ENCODE results near the gene KCNK17.

Gene KCNK17

DNA sequence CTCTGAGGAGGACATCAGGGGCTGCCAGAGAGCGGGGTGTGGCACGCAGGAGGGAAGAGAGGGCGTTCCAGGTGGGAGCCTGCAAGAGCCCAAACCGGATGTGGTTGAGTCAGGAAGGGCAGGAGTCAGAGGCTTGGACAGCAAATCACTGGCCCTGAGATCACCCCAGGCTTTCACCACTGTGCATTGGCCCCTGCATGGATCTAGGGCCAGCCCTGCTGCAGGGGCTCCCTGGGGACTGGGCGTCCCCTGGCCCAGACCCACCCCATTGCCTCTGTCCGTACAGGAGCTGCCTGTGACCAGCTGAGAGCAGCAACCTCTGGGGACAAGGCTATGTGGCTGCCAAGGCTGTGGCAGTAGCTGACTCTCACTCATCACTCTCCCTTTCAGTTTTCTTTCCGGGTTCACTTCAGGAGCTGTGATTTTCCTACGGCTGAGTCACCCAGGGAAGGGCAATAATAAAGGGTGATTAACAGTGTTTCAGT is 33.9 kb downstream of the KCNK17 start:
- Histone ChIP-seq H3K4me2 (ENCODE audit: low read length) (peak overlapping the region; percentile 36), H3K79me2 (ENCODE audit: low read length) (no peaks in the 10 kb centered on the region), H3K27me3 (ENCODE audit: low read depth, low read length) (no peaks in the 10 kb centered on the region), H4K20me1 (ENCODE audit: insufficient read depth, low read length) (no peaks in the 10 kb centered on the region), H3K27ac (ENCODE audit: low read length) (no peak overlapping the region; the same call in 1 of the 2 replicates), H3K36me3 (replicated peaks; ENCODE audit: low read depth, low read length) (no peaks in the 10 kb centered on the region), H3K9ac (ENCODE audit: low read length) (no peak overlapping the region; the same call in 1 of the 2 replicates), H3K4me1 (ENCODE audit: low read length) (peaks cover 35% of the 10 kb centered on the region), H3K4me3 (ENCODE audit: low read length) (no peak overlapping the region), H3K9me3 (ENCODE audit: insufficient read depth, low read length) (no peaks in the 10 kb centered on the region), H2AFZ (ENCODE audit: low read depth, low read length) (peak overlapping the region; percentile 22; the same call in 1 of the 2 replicates)
- TF ChIP-seq, protein P1, sequence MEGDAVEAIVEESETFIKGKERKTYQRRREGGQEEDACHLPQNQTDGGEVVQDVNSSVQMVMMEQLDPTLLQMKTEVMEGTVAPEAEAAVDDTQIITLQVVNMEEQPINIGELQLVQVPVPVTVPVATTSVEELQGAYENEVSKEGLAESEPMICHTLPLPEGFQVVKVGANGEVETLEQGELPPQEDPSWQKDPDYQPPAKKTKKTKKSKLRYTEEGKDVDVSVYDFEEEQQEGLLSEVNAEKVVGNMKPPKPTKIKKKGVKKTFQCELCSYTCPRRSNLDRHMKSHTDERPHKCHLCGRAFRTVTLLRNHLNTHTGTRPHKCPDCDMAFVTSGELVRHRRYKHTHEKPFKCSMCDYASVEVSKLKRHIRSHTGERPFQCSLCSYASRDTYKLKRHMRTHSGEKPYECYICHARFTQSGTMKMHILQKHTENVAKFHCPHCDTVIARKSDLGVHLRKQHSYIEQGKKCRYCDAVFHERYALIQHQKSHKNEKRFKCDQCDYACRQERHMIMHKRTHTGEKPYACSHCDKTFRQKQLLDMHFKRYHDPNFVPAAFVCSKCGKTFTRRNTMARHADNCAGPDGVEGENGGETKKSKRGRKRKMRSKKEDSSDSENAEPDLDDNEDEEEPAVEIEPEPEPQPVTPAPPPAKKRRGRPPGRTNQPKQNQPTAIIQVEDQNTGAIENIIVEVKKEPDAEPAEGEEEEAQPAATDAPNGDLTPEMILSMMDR (IDR thresholded peaks at IDR 0.05; ENCODE audit: low read depth, low read length) = no peak
- no peak for TF ChIP-seq EZH2phosphoT487 (IDR thresholded peaks at IDR 0.05; ENCODE audit: low read depth)

DNA sequence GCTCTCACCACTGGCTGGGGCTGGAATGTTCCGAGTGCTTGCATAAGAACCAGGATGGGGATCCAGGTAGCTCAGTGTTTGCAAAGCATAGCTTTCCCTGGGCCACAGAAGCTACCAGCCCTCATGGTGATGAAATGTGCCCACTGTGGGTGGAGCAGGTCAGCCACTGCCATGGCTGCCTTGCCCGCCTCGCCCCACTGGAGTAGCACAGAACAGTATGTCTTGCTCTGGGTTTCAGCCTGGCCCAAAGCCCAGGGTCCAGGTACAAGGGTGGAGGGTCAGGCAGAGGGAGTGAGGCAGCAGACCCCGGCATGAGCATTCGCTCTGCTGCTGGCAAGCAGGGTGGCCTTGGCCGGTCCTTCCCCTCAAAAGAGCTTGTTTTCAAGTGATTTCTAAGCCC is 34.7 kb downstream of the KCNK17 start:
- H4K20me1 ChIP-seq (ENCODE audit: insufficient read depth, low read length) = no peaks in the 10 kb centered on the region
- peaks cover 35% of the 10 kb centered on the region for H3K4me1 ChIP-seq (ENCODE audit: low read length)
- no peak overlapping the region for H3K27ac ChIP-seq (ENCODE audit: low read length)
- no peaks in the 10 kb centered on the region for H3K36me3 ChIP-seq (replicated peaks; ENCODE audit: low read depth, low read length)
- H3K9me3 ChIP-seq (ENCODE audit: insufficient read depth, low read length) = no peaks in the 10 kb centered on the region
- H3K4me3 ChIP-seq (ENCODE audit: low read length) = no peak overlapping the region
- H3K79me2 ChIP-seq (ENCODE audit: low read length) = no peaks in the 10 kb centered on the region
- H3K9ac ChIP-seq (ENCODE audit: low read length) = no peak overlapping the region
- TF ChIP-seq, protein P1 (IDR thresholded peaks at IDR 0.05; ENCODE audit: low read depth, low read length) = no peak
- TF ChIP-seq EZH2phosphoT487 (IDR thresholded peaks at IDR 0.05; ENCODE audit: low read depth) = no peak
- H3K4me2 ChIP-seq (ENCODE audit: low read length) = no peak overlapping the region
- H2AFZ ChIP-seq (ENCODE audit: low read depth, low read length) = no peak overlapping the region
- H3K27me3 ChIP-seq (ENCODE audit: low read depth, low read length) = no peaks in the 10 kb centered on the region

DNA sequence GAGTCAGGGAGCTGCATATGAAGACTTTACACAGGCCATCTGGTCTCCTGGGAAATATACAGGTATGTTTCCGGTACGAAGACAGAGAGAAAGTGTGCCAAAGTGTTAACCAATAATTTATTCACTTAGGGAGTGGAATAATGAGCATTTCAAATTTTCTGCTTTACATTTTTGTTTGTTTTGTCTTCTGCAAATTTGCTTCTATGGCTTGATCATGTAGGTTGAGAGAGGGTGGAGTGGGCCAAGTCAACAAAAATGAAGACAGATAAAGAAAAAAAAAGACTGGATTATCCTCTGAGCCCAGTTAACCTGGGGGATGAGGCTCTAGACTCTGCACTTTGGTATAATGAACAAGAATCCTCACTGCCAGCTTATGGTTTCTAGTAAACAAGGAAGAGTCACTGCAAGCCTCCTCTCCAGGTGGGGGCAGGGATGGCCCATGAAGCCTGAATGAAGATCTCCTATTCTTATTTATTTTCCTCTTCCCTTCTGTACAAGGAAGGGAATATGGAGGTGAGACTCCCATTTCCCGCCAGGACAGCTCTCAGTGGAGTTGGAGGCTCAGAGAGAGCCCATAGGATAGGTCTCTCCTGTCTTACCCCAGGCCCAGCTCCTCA is 37.7 kb downstream of the KCNK17 start:
- Histone ChIP-seq H4K20me1 (ENCODE audit: insufficient read depth, low read length) (no peaks in the 10 kb centered on the region), H3K27me3 (ENCODE audit: low read depth, low read length) (no peaks in the 10 kb centered on the region), H3K4me2 (ENCODE audit: low read length) (no peak overlapping the region), H3K27ac (ENCODE audit: low read length) (no peak overlapping the region), H3K4me3 (ENCODE audit: low read length) (no peak overlapping the region), H3K9me3 (ENCODE audit: insufficient read depth, low read length) (no peaks in the 10 kb centered on the region), H3K4me1 (ENCODE audit: low read length) (peaks cover 19% of the 10 kb centered on the region), H3K9ac (ENCODE audit: low read length) (no peak overlapping the region), H3K36me3 (replicated peaks; ENCODE audit: low read depth, low read length) (no peaks in the 10 kb centered on the region), H2AFZ (ENCODE audit: low read depth, low read length) (no peak overlapping the region), H3K79me2 (ENCODE audit: low read length) (no peaks in the 10 kb centered on the region)
- TF ChIP-seq, protein P1 (IDR thresholded peaks at IDR 0.05; ENCODE audit: low read depth, low read length) = no peak
- no peak for TF ChIP-seq EZH2phosphoT487 (IDR thresholded peaks at IDR 0.05; ENCODE audit: low read depth)

DNA sequence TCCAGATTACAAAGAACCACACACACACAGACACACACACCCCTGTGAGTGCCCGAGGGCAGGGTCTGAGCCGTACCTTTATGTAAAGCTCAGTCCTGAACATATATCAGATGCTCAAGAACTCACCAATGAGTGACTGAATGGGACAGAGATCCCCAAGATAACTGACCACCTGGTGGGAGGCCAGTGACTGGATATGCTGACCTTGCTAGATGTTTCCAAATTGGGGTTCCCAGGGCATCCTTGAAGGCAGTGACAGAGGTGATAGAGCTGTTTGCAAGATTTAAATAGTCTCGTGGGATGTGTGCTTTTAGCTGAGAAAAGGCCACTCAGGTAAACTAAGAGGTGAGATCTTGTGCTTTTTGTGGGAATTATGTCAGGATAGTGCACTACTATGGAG is 39.3 kb downstream of the KCNK17 start:
- H3K27ac ChIP-seq (ENCODE audit: low read length) = no peak overlapping the region
- no peaks in the 10 kb centered on the region for H3K36me3 ChIP-seq (replicated peaks; ENCODE audit: low read depth, low read length)
- no peak overlapping the region for H3K9ac ChIP-seq (ENCODE audit: low read length)
- no peak overlapping the region for H3K4me2 ChIP-seq (ENCODE audit: low read length)
- no peak overlapping the region for H3K4me3 ChIP-seq (ENCODE audit: low read length)
- TF ChIP-seq, protein P1 (IDR thresholded peaks at IDR 0.05; ENCODE audit: low read depth, low read length) = no peak
- TF ChIP-seq EZH2phosphoT487 (IDR thresholded peaks at IDR 0.05; ENCODE audit: low read depth) = no peak
- H3K27me3 ChIP-seq (ENCODE audit: low read depth, low read length) = no peaks in the 10 kb centered on the region
- no peaks in the 10 kb centered on the region for H3K79me2 ChIP-seq (ENCODE audit: low read length)
- no peaks in the 10 kb centered on the region for H4K20me1 ChIP-seq (ENCODE audit: insufficient read depth, low read length)
- no peak overlapping the region for H2AFZ ChIP-seq (ENCODE audit: low read depth, low read length)
- no peaks in the 10 kb centered on the region for H3K9me3 ChIP-seq (ENCODE audit: insufficient read depth, low read length)
- peaks cover 4% of the 10 kb centered on the region for H3K4me1 ChIP-seq (ENCODE audit: low read length)

Measured in OCI-LY3 (cell line).